H1 (cell line): ENCODE results near the gene SH3D19. TPM values are rescaled to one million over a fixed set of nuclear protein-coding genes. Genes with fewer than 3 reads are reported as not detected.
A peak's percentile ranks its signal among the peaks of the same experiment; 100 is the strongest.

ENCODE experiments used
- CTCF ChIA-PET: fragments of 300-600 bp; sonication (Branson Sonifier 250); formaldehyde crosslinking; loops from one replicate; lab custom pipeline; 2021; ENCODE audit not compliant: partially characterized antibody; lab: Charles Lee
- POLR2A ChIA-PET: fragments of 300-600 bp; sonication (Branson Sonifier 250); formaldehyde crosslinking; loops from one replicate; lab custom pipeline; 2021; ENCODE audit warnings: inconsistent platforms; ENCODE audit not compliant: partially characterized antibody; lab: Charles Lee
- DNase-seq, 2 experiments: peaks; one replicate each; pipeline versions ENCODE4 v3.0.0 to v3.0.0-alpha.2; 2010 to 2022; ENCODE audit warnings: low spot score in 2 of 2, low read depth in 1 of 2, mixed read lengths in 1 of 2
- FAIRE-seq: peaks from 2 replicates; lab custom pipeline; 2011; peaks lifted over from hg19 to GRCh38; lab: Jason Lieb, UNC
- H2AFZ ChIP-seq: 2 replicates; pipeline ENCODE4 v1.8.1; 2012; ENCODE audit warnings: low read length, inconsistent platforms
- H2AK5ac ChIP-seq: 2 replicates; pipeline ENCODE4 v1.6.1; 2013; ENCODE audit warnings: low read depth, low read length
- H2BK120ac ChIP-seq: replicated peaks from 2 replicates; pipeline ENCODE3; 2013; ENCODE audit warnings: low read depth, low read length, inconsistent platforms
- H2BK12ac ChIP-seq: 2 replicates; pipeline ENCODE4 v1.6.1; 2013; ENCODE audit warnings: low read depth, low read length
- H2BK15ac ChIP-seq: 2 replicates; pipeline ENCODE4 v1.6.1; 2013; ENCODE audit warnings: low read length
- H2BK20ac ChIP-seq: 2 replicates; pipeline ENCODE4 v1.6.1; 2013; ENCODE audit warnings: low read length
- H2BK5ac ChIP-seq: 2 replicates; pipeline ENCODE4 v1.6.1; 2013; ENCODE audit warnings: low read depth, low read length
- H3K14ac ChIP-seq: 2 replicates; pipeline ENCODE4 v1.6.1; 2013; ENCODE audit warnings: inconsistent platforms; ENCODE audit not compliant: insufficient read length
- H3K18ac ChIP-seq: 2 replicates; pipeline ENCODE4 v1.6.1; 2013; ENCODE audit warnings: low read length; ENCODE audit errors: extremely low read depth
- H3K23ac ChIP-seq: 2 replicates; pipeline ENCODE4 v1.6.1; 2013; ENCODE audit warnings: inconsistent platforms; ENCODE audit not compliant: insufficient read length
- H3K23me2 ChIP-seq: 2 replicates; pipeline ENCODE4 v1.6.1; 2013; ENCODE audit warnings: low read depth, low read length
- H3K27ac ChIP-seq: 2 replicates; pipeline ENCODE4 v1.6.1; 2011; ENCODE audit warnings: low read depth, low read length, inconsistent platforms
- H3K27me3 ChIP-seq, 4 experiments: replicated peaks in 1 of 4; 1 replicate in 1 of 4; 2 replicates in 3 of 4; pipeline versions ENCODE4 v1.6.1 to v1.8.1; 2011 to 2013; ENCODE audit warnings: low read length in 3 of 4, mild to moderate bottlenecking in 3 of 4, inconsistent platforms in 2 of 4, mixed read lengths in 2 of 4, moderate library complexity in 1 of 4; ENCODE audit not compliant: control insufficient read depth in 3 of 4, insufficient read depth in 3 of 4; ENCODE audit errors: extremely low read depth in 1 of 4
- H3K36me3 ChIP-seq, 4 experiments: 2 replicates each; pipeline versions ENCODE4 v1.6.1 to v1.8.1; 2011 to 2013; ENCODE audit warnings: mild to moderate bottlenecking in 4 of 4, low read length in 3 of 4, moderate library complexity in 2 of 4, control low read depth in 1 of 4, inconsistent platforms in 1 of 4; ENCODE audit not compliant: insufficient read depth in 4 of 4, control insufficient read depth in 2 of 4
- H3K4ac ChIP-seq: replicated peaks from 2 replicates; pipeline ENCODE3; 2013; ENCODE audit warnings: low read length, low read depth, mixed read lengths, inconsistent platforms; ENCODE audit not compliant: insufficient read length
- H3K4me1 ChIP-seq, 4 experiments: replicated peaks in 1 of 4; 1 replicate in 1 of 4; 2 replicates in 3 of 4; pipeline versions ENCODE4 v1.6.1 to v1.8.1; 2011 to 2013; ENCODE audit warnings: low read length in 3 of 4, inconsistent platforms in 2 of 4, mixed read lengths in 1 of 4; ENCODE audit not compliant: insufficient read depth in 4 of 4, control insufficient read depth in 3 of 4
- H3K4me2 ChIP-seq, 2 experiments: 2 replicates each; pipeline versions ENCODE4 v1.6.1 to v1.8.1; 2011 to 2013; ENCODE audit warnings: low read depth in 2 of 2, low read length in 2 of 2, control low read depth in 1 of 2, inconsistent platforms in 1 of 2, mild to moderate bottlenecking in 1 of 2; ENCODE audit not compliant: insufficient read depth in 1 of 2
- H3K4me3 ChIP-seq, 4 experiments: fragments of 200-600, 300-600 bp in 1 of 4; sonication (generic), shearing (Covaris generic), sonication (Bioruptor Twin) in 1 of 4; 2 replicates each; pipeline versions ENCODE4 v1.5.1 to v1.8.1; 2011 to 2016; ENCODE audit warnings: low read length in 4 of 4, low read depth in 3 of 4, control low read depth in 2 of 4, inconsistent platforms in 2 of 4, mild to moderate bottlenecking in 2 of 4, mixed read lengths in 1 of 4, moderate library complexity in 1 of 4; ENCODE audit not compliant: insufficient read depth in 2 of 4; ENCODE audit errors: extremely low read depth in 1 of 4
- H3K56ac ChIP-seq: replicated peaks from 2 replicates; pipeline ENCODE3; 2013; ENCODE audit warnings: low read depth, mild to moderate bottlenecking, mixed read lengths, low read length, inconsistent platforms; ENCODE audit not compliant: insufficient read length
- H3K79me1 ChIP-seq: 2 replicates; pipeline ENCODE4 v1.6.1; 2013; ENCODE audit warnings: low read depth, low read length, control low read depth
- H3K79me2 ChIP-seq, 2 experiments: 2 replicates each; pipeline versions ENCODE4 v1.6.1 to v1.8.1; 2012 to 2013; ENCODE audit warnings: low read length in 2 of 2, mild to moderate bottlenecking in 2 of 2, inconsistent platforms in 1 of 2; ENCODE audit not compliant: insufficient read depth in 2 of 2, control insufficient read depth in 1 of 2
- H3K9ac ChIP-seq, 4 experiments: replicated peaks in 1 of 4; 1 replicate in 1 of 4; 2 replicates in 3 of 4; pipeline versions ENCODE4 v1.6.1 to v1.8.1; 2011 to 2013; ENCODE audit warnings: low read depth in 3 of 4, low read length in 3 of 4, control low read depth in 2 of 4, mild to moderate bottlenecking in 2 of 4, moderate library complexity in 2 of 4, inconsistent platforms in 1 of 4; ENCODE audit errors: extremely low read depth in 1 of 4
- H3K9me3 ChIP-seq, 2 experiments: 2 replicates each; pipeline versions ENCODE4 v1.6.1 to v1.8.1; 2012 to 2013; ENCODE audit warnings: mild to moderate bottlenecking in 2 of 2, moderate library complexity in 2 of 2, control low read depth in 1 of 2, inconsistent platforms in 1 of 2, low read depth in 1 of 2, low read length in 1 of 2, mixed read lengths in 1 of 2; ENCODE audit not compliant: insufficient read depth in 2 of 2
- H4K20me1 ChIP-seq, 2 experiments: replicated peaks in 1 of 2; 2 replicates each; pipeline versions ENCODE3 to v1.8.1; 2011 to 2013; ENCODE audit warnings: inconsistent platforms in 2 of 2, low read length in 2 of 2, mild to moderate bottlenecking in 1 of 2; ENCODE audit not compliant: insufficient read depth in 2 of 2, control insufficient read depth in 1 of 2
- H4K5ac ChIP-seq: 2 replicates; pipeline ENCODE4 v1.6.1; 2013; ENCODE audit warnings: low read length, low read depth, mixed read lengths, inconsistent platforms; ENCODE audit not compliant: insufficient read length
- H4K8ac ChIP-seq: 2 replicates; pipeline ENCODE4 v1.8.0; 2013; ENCODE audit warnings: mild to moderate bottlenecking, moderate library complexity, low read length, inconsistent platforms; ENCODE audit not compliant: insufficient read depth; ENCODE audit errors: extremely low read depth
- H4K91ac ChIP-seq: replicated peaks from 2 replicates; pipeline ENCODE3; 2013; ENCODE audit warnings: low read length, mixed read lengths, inconsistent platforms; ENCODE audit not compliant: insufficient read length
- EP300 ChIP-seq, 2 experiments: IDR thresholded peaks; 1 replicate in 1 of 2; 2 replicates in 1 of 2; pipeline ENCODE4 v1.6.1; 2011 to 2012; ENCODE audit warnings: low read depth in 2 of 2, low read length in 2 of 2, mild to moderate bottlenecking in 2 of 2, borderline replicate concordance in 1 of 2, inconsistent platforms in 1 of 2, moderate library complexity in 1 of 2
- GABPA ChIP-seq: IDR thresholded peaks from 2 replicates; pipeline ENCODE4 v1.6.1; 2011; ENCODE audit warnings: mild to moderate bottlenecking, low read length, moderate library complexity, borderline replicate concordance; ENCODE audit not compliant: insufficient read depth
- HDAC2 ChIP-seq, 2 experiments: fragments of 300-600 bp in 1 of 2; sonication (generic) in 1 of 2; IDR thresholded peaks; 2 replicates each; pipeline ENCODE4 v1.6.1; 2011 to 2012; ENCODE audit warnings: low read depth in 2 of 2, low read length in 2 of 2, mild to moderate bottlenecking in 2 of 2, moderate library complexity in 2 of 2, borderline replicate concordance in 1 of 2, inconsistent platforms in 1 of 2
- JUND ChIP-seq: IDR thresholded peaks from 2 replicates; pipeline ENCODE4 v1.6.1; 2011; ENCODE audit warnings: mild to moderate bottlenecking, improper control_type of control experiment, low read length
- KDM5A ChIP-seq: fragments of 200-600 bp; IDR thresholded peaks from 2 replicates; pipeline ENCODE4 v1.7.1; 2012; ENCODE audit warnings: mild to moderate bottlenecking, low read length, inconsistent platforms, mixed read lengths
- MAFK ChIP-seq: IDR thresholded peaks from 2 replicates; pipeline ENCODE4 v1.6.1; 2012; ENCODE audit warnings: low read depth, mild to moderate bottlenecking, improper control_type of control experiment, low read length
- POLR2A ChIP-seq, 2 experiments: IDR thresholded peaks; 1 replicate in 1 of 2; 2 replicates in 1 of 2; pipeline ENCODE4 v1.6.1; 2011; ENCODE audit warnings: low read depth in 2 of 2, low read length in 2 of 2, mild to moderate bottlenecking in 2 of 2; ENCODE audit errors: control extremely low read depth in 1 of 2
- SIX5 ChIP-seq: IDR thresholded peaks from 2 replicates; pipeline ENCODE4 v1.6.1; 2011; ENCODE audit warnings: mild to moderate bottlenecking, low read depth, low read length
- SP4 ChIP-seq: IDR thresholded peaks from 2 replicates; pipeline ENCODE4 v1.6.1; 2012; ENCODE audit warnings: low read length, inconsistent platforms
- WGBS, 2 experiments: shearing (Covaris generic) in 1 of 2; methylation state at CpG; one replicate each; pipeline versions ENCODE4 v1.1.6 to v1.1.7; 2013 to 2015; ENCODE audit warnings: low lambda C conversion rate in 2 of 2, mixed read lengths in 2 of 2, inconsistent platforms in 1 of 2, low coverage in 1 of 2, missing lambda C conversion rate in 1 of 2; ENCODE audit not compliant: insufficient replicate concordance in 2 of 2, insufficient coverage in 1 of 2, insufficient read length in 1 of 2; ENCODE audit errors: extremely low coverage in 1 of 2, missing lambda C conversion rate in 1 of 2; 5-methylcytosine and 5-hydroxymethylcytosine counted together
- polyA plus RNA-seq, 7 experiments: library from polyadenylated mRNA; depleted of rRNA in 3 of 7; stranded (reverse) in 5 of 7; unstranded in 2 of 7; fragments of >200 nt in 5 of 7; fragments of 200-250 nt in 2 of 7; gene quantifications; 1 replicate in 5 of 7; 2 replicates in 1 of 7; 4 replicates in 1 of 7; pipeline versions ENCODE4 v1.2.1 to v1.2.3, GENCODE V29; 2011 to 2013; ENCODE audit warnings: missing spikeins in 2 of 7, mixed read lengths in 2 of 7
- total RNA-seq: library from RNA; stranded (reverse); fragmentation: NEBNext Ultra II Directional; extraction: Animal tissue kit (Norgen Biotek cat#: 25700); gene quantifications from 2 replicates; pipeline ENCODE4 v1.2.1, GENCODE V29; 2021

Gene SH3D19
- total and polyA plus RNA-seq, 2 of the 8 experiments (the other 6 are each of a cell fraction or from before 2014, with no cell fraction given), result 11.7 to 51.3 TPM

- no peak overlapping the region for H3K14ac ChIP-seq
- H3K27ac ChIP-seq, result no peak overlapping the region
- POLR2A ChIA-PET, result interaction anchor here (0.6 to 9.1 kb wide), 10 partner anchors 7 to 1240 kb away, joined by 3 to 145 read pairs (median 4); partner anchors contain the start of gene LRBA
- H3K27me3 ChIP-seq, result no peaks in the 10 kb centered on the region
- no peak overlapping the region for H3K9ac ChIP-seq
- H4K5ac ChIP-seq, result no peak overlapping the region
- H3K36me3 ChIP-seq, result peaks cover 33 to 83% (median 68%) of the 10 kb centered on the region in 4 experiments
- no peak overlapping the region for H2BK15ac ChIP-seq
- no peak for TF ChIP-seq KDM5A
- no peak for TF ChIP-seq SIX5
- no peak for TF ChIP-seq SP4
- no peak for TF ChIP-seq MAFK
- no peak for TF ChIP-seq EP300 (IDR thresholded peaks at IDR 0.05; ENCODE audit: borderline replicate concordance in 1 of 2, low read depth in 2 of 2, low read length in 2 of 2)
- TF ChIP-seq JUND, result no peak
- no peak for TF ChIP-seq GABPA
- peak in 1 of 2 experiments; percentile 36; a peak in 2 of 3 replicates for TF ChIP-seq POLR2A (IDR thresholded peaks at IDR 0.05; ENCODE audit: control extremely low read depth in 1 of 2, low read depth in 2 of 2, low read length in 2 of 2)
- no peak for TF ChIP-seq HDAC2 (IDR thresholded peaks at IDR 0.05; ENCODE audit: borderline replicate concordance in 1 of 2, low read depth in 2 of 2, low read length in 2 of 2)
- TF ChIP-seq, all 59 proteins: peak for 1
- H3K9me3 ChIP-seq, result no peaks in the 10 kb centered on the region
- H3K56ac ChIP-seq, result no peak overlapping the region
- peaks cover 2% of the 10 kb centered on the region for H3K23me2 ChIP-seq
- H2BK12ac ChIP-seq, result no peak overlapping the region
- no peak overlapping the region for H4K8ac ChIP-seq
- H4K91ac ChIP-seq, result no peak overlapping the region
- H3K18ac ChIP-seq, result no peak overlapping the region
- H2BK120ac ChIP-seq, result no peak overlapping the region
- WGBS, 2 experiments, result 92% methylated on average over 1 of the region's 1 CpG; no CpG with 5 or more reads in 1 of the 2 experiments
- H3K4ac ChIP-seq, result no peak overlapping the region
- no peak overlapping the region for H2AFZ ChIP-seq
- H3K79me1 ChIP-seq, result no peaks in the 10 kb centered on the region
- no peak overlapping the region for H2AK5ac ChIP-seq
- no peak overlapping the region for H2BK5ac ChIP-seq
- no peak overlapping the region for H3K4me2 ChIP-seq
- peaks cover 14 to 33% of the 10 kb centered on the region in 2 experiments for H3K79me2 ChIP-seq
- H3K23ac ChIP-seq, result no peak overlapping the region
- FAIRE-seq (no peak), DNase-seq (no peak)
- no peak overlapping the region for H2BK20ac ChIP-seq
- no peak overlapping the region for H3K4me3 ChIP-seq
- CTCF ChIA-PET, result interaction anchor here (0.6 to 1.3 kb wide), 4 partner anchors 13 to 545 kb away, joined by 3 read pairs; no protein-coding TSS in a partner anchor
- H4K20me1 ChIP-seq, result peaks cover 12 to 19% of the 10 kb centered on the region in 2 experiments
- peaks cover 0 to 1% (median 0%) of the 10 kb centered on the region in 4 experiments; a peak in 1 of 7 replicates for H3K4me1 ChIP-seq
Measured at GRCh38 chr4:151104621-151105020, 220.8 kb downstream of the SH3D19 start.
